ENCODE data around the gene MGAT2. TPM values are rescaled to one million over a fixed set of nuclear protein-coding genes. Genes with fewer than 3 reads are reported as not detected.

MGAT2 gene
- total and polyA plus RNA-seq, 9 of the 15 experiments (the other 6 are each of a cell fraction or from before 2014, with no cell fraction given), result 0.03 to 33.3 (median 24.6) TPM; not detected in 1

- TF ChIP-seq ZNF609 (CRISPR knock-in tag; IDR thresholded peaks at IDR 0.05; ENCODE audit: borderline replicate concordance), result no peak
- no peak for TF ChIP-seq SLC30A9 (CRISPR knock-in tag; IDR thresholded peaks at IDR 0.05)
- TF ChIP-seq MCM3 (IDR thresholded peaks at IDR 0.05), result no peak
- TF ChIP-seq CHCHD3 (CRISPR knock-in tag; IDR thresholded peaks at IDR 0.05), result no peak
- 0 out of 2 replicates have a peak, but pooled peaks have one; percentile 25 for TF ChIP-seq AFF4 (CRISPR knock-in tag; IDR thresholded peaks at IDR 0.05)
- no peak for TF ChIP-seq ZNF717 (CRISPR knock-in tag; IDR thresholded peaks at IDR 0.05)
- peak; percentile 61 to 78 for TF ChIP-seq MNT (conservative IDR thresholded peaks at IDR 0.05)
- TF ChIP-seq PRPF4 (IDR thresholded peaks at IDR 0.05; ENCODE audit: insufficient read depth, low read depth, low read length, poor library complexity, severe bottlenecking), result peak; percentile 18
- 0 out of 2 replicates have a peak, but pooled peaks have one; percentile 25 for TF ChIP-seq ZNF12 (CRISPR knock-in tag; IDR thresholded peaks at IDR 0.05)
- TF ChIP-seq ZBTB49 (CRISPR knock-in tag; IDR thresholded peaks at IDR 0.05; ENCODE audit: borderline replicate concordance), result no peak
- TF ChIP-seq RBM15 (IDR thresholded peaks at IDR 0.05; ENCODE audit: insufficient read depth, low read length), result no peak
- TF ChIP-seq SMAD4 (CRISPR knock-in tag; conservative IDR thresholded peaks at IDR 0.05), result peak; percentile 31; the same call in 1 of the 2 replicates
- TF ChIP-seq L3MBTL2 (IDR thresholded peaks at IDR 0.05), result peak; percentile 64; the same call in 1 of the 2 replicates
- no peak for TF ChIP-seq ZNF41 (CRISPR knock-in tag; conservative IDR thresholded peaks at IDR 0.05)
Measured at GRCh38 chr14:49634547-49635334, 14.1 kb downstream of the MGAT2 start, which contains the start of gene DNAAF2 (continued).

All from K562 (cell line).